ENCODE measurements around the gene CTXN1. TPM values are rescaled to one million over a fixed set of nuclear protein-coding genes. Genes with fewer than 3 reads are reported as not detected.

The CTXN1 gene
- total and polyA plus RNA-seq, 2 donors (not counting 1 experiment from before 2014, with no cell fraction given), result not detected

GRCh38 chr19:7883796-7884570 is 42.0 kb downstream of the CTXN1 start:
- Histone ChIP-seq H2AFZ (ENCODE audit: insufficient read depth, low read depth, low read length, poor library complexity, severe bottlenecking) (no peak overlapping the region), H4K20me1 (ENCODE audit: control insufficient read depth, insufficient read depth, low read length, poor library complexity, severe bottlenecking) (no peaks in the 10 kb centered on the region), H3K27me3 (replicated peaks in 1 of 4; ENCODE audit: control extremely low read depth in 1 of 4, control insufficient read depth in 3 of 4, insufficient read depth in 4 of 4, low read length in 3 of 4) (peaks cover 0 to 22% (median 5%) of the 10 kb centered on the region in 4 experiments), H3K9ac (ENCODE audit: low read length) (no peak overlapping the region), H3K36me3 (replicated peaks in 1 of 2; ENCODE audit: control extremely low read depth in 1 of 2, control insufficient read depth in 1 of 2, extremely low read depth in 1 of 2, insufficient read depth in 2 of 2, low read length in 1 of 2) (no peaks in the 10 kb centered on the region), H3K4me2 (replicated peaks; ENCODE audit: low read depth, low read length, poor library complexity, severe bottlenecking) (no peak overlapping the region), H3K27ac (ENCODE audit: low read length in 2 of 2) (no peak overlapping the region), H3K4me3 (ENCODE audit: control extremely low read depth in 1 of 5, extremely low read depth in 1 of 5, insufficient read depth in 1 of 5, low read depth in 2 of 5, low read length in 4 of 5) (no peak overlapping the region), H3K9me3 (ENCODE audit: control extremely low read depth in 1 of 3, control insufficient read depth in 2 of 3, insufficient read depth in 1 of 3, low read length in 2 of 3) (peaks cover 0 to 5% (median 0%) of the 10 kb centered on the region in 3 donors), H3K79me2 (ENCODE audit: control insufficient read depth, insufficient read depth, low read length) (no peaks in the 10 kb centered on the region), H3K4me1 (ENCODE audit: control insufficient read depth in 2 of 2, insufficient read depth in 2 of 2, low read length in 2 of 2) (peaks cover 0 to 4% of the 10 kb centered on the region in 2 donors)
- Mint-ChIP-seq H3K27me3 (peaks cover 9% of the 10 kb centered on the region), H3K9me3 (ENCODE audit: insufficient read depth) (no peaks in the 10 kb centered on the region), H3K4me1 (no peaks in the 10 kb centered on the region), H3K27ac (no peak overlapping the region), H3K4me3 (no peak overlapping the region)
- TF ChIP-seq CTCF (IDR thresholded peaks at IDR 0.05) (no peak), EZH2 (IDR thresholded peaks at IDR 0.05; ENCODE audit: borderline replicate concordance, insufficient read depth, low read depth, low read length, poor library complexity, severe bottlenecking) (no peak)
- intact Hi-C loops (cut with micrococcal nuclease), result no loop called here
- CTCF ChIA-PET, result interaction anchor here (0.7 kb wide), 2 partner anchors 228 to 471 kb away, joined by 3 to 4 read pairs; no protein-coding TSS in a partner anchor
- ATAC-seq (ENCODE audit: low read depth) (no peak), DNase-seq (no peak)
- POLR2A ChIA-PET, result no interaction called here
- no CpG with 5 or more reads among the region's 2 CpGs for WGBS (ENCODE audit: insufficient coverage)

- TF ChIP-seq EZH2 (IDR thresholded peaks at IDR 0.05; ENCODE audit: borderline replicate concordance, insufficient read depth, low read depth, low read length, poor library complexity, severe bottlenecking) (no peak), CTCF (IDR thresholded peaks at IDR 0.05) (no peak)
- Mint-ChIP-seq H3K4me1 (no peaks in the 10 kb centered on the region), H3K9me3 (ENCODE audit: insufficient read depth) (no peaks in the 10 kb centered on the region), H3K4me3 (no peak overlapping the region), H3K27me3 (peaks cover 5% of the 10 kb centered on the region), H3K27ac (no peak overlapping the region)
- Histone ChIP-seq H3K4me3 (ENCODE audit: control extremely low read depth in 1 of 5, extremely low read depth in 1 of 5, insufficient read depth in 1 of 5, low read depth in 2 of 5, low read length in 4 of 5) (no peak overlapping the region), H3K27me3 (replicated peaks in 1 of 4; ENCODE audit: control extremely low read depth in 1 of 4, control insufficient read depth in 3 of 4, insufficient read depth in 4 of 4, low read length in 3 of 4) (peaks cover 0 to 13% (median 1%) of the 10 kb centered on the region in 4 experiments), H3K27ac (ENCODE audit: low read length in 2 of 2) (no peak overlapping the region), H3K9me3 (ENCODE audit: control extremely low read depth in 1 of 3, control insufficient read depth in 2 of 3, insufficient read depth in 1 of 3, low read length in 2 of 3) (peaks cover 0 to 5% (median 0%) of the 10 kb centered on the region in 3 donors), H4K20me1 (ENCODE audit: control insufficient read depth, insufficient read depth, low read length, poor library complexity, severe bottlenecking) (no peaks in the 10 kb centered on the region), H3K9ac (ENCODE audit: low read length) (no peak overlapping the region), H3K36me3 (replicated peaks in 1 of 2; ENCODE audit: control extremely low read depth in 1 of 2, control insufficient read depth in 1 of 2, extremely low read depth in 1 of 2, insufficient read depth in 2 of 2, low read length in 1 of 2) (no peaks in the 10 kb centered on the region), H3K79me2 (ENCODE audit: control insufficient read depth, insufficient read depth, low read length) (no peaks in the 10 kb centered on the region), H3K4me1 (ENCODE audit: control insufficient read depth in 2 of 2, insufficient read depth in 2 of 2, low read length in 2 of 2) (no peaks in the 10 kb centered on the region), H2AFZ (ENCODE audit: insufficient read depth, low read depth, low read length, poor library complexity, severe bottlenecking) (no peak overlapping the region), H3K4me2 (replicated peaks; ENCODE audit: low read depth, low read length, poor library complexity, severe bottlenecking) (no peak overlapping the region)
- DNase-seq, result no peak
- CTCF ChIA-PET, result interaction anchor here (0.6 to 2.4 kb wide), 3 partner anchors 14 to 472 kb away, joined by 3 to 10 read pairs (median 3); no protein-coding TSS in a partner anchor
- intact Hi-C loops (cut with micrococcal nuclease), result no loop called here
- POLR2A ChIA-PET, result no interaction called here
- ATAC-seq (ENCODE audit: low read depth), result no peak
- 93% methylated on average over 2 of the region's 4 CpGs for WGBS (ENCODE audit: insufficient coverage)
Observed at GRCh38 chr19:7883105-7883504, 42.8 kb downstream of the CTXN1 start.
